ENCODE data around the gene TOGARAM2. TPM values are rescaled to one million over a fixed set of nuclear protein-coding genes. Genes with fewer than 3 reads are reported as not detected.

The TOGARAM2 gene
- polyA plus RNA-seq, 1 donor (not counting 4 experiments of a cell fraction or from before 2014, with no cell fraction given): 0.10 TPM

- H3K9me3 ChIP-seq (ENCODE audit: control insufficient read depth, low read depth, low read length): no peaks in the 10 kb centered on the region
- H4K20me1 ChIP-seq (ENCODE audit: control insufficient read depth, extremely low read depth, insufficient read depth, low read length): no peaks in the 10 kb centered on the region
- no peaks in the 10 kb centered on the region for H3K9me1 ChIP-seq (ENCODE audit: control insufficient read depth, extremely low read depth, insufficient read depth, low read length)
- FAIRE-seq (no peak), DNase-seq (ENCODE audit: low read depth, low spot score) (no peak)
- no peaks in the 10 kb centered on the region for H3K36me3 ChIP-seq (ENCODE audit: control insufficient read depth in 2 of 2, extremely low read depth in 1 of 2, insufficient read depth in 2 of 2, low read length in 2 of 2)
- no peaks in the 10 kb centered on the region for H3K79me2 ChIP-seq (ENCODE audit: control insufficient read depth, insufficient read depth, low read length)
- H3K9ac ChIP-seq (ENCODE audit: control insufficient read depth, extremely low read depth, insufficient read depth, low read length): no peak overlapping the region
- no peak overlapping the region for H3K4me2 ChIP-seq (ENCODE audit: control insufficient read depth, extremely low read depth, insufficient read depth, low read depth, low read length)
- dilution Hi-C loops (cut with MboI; ENCODE audit: extremely low pct_ligation_motif_present, low sequenced_read_pairs): loop anchor here (25.0 kb wide), 1 partner anchor 114 kb away; no protein-coding TSS in a partner anchor
- H3K4me1 ChIP-seq (ENCODE audit: control insufficient read depth, extremely low read depth, insufficient read depth, low read length): peaks cover 6% of the 10 kb centered on the region
- H2AFZ ChIP-seq (ENCODE audit: control insufficient read depth, low read length): no peak overlapping the region
- no peak for TF ChIP-seq EZH2 (IDR thresholded peaks at IDR 0.05; ENCODE audit: low read length)
- TF ChIP-seq CTCF (optimal IDR thresholded peaks at IDR 0.05 in 1 of 3, IDR thresholded peaks at IDR 0.05 in 1 of 3, conservative IDR thresholded peaks at IDR 0.05 in 1 of 3; ENCODE audit: extremely low read depth in 1 of 3, insufficient read depth in 2 of 3, low read length in 3 of 3): no peak
- H3K27ac ChIP-seq (ENCODE audit: control insufficient read depth, insufficient read depth, low read length): no peak overlapping the region
- no peak overlapping the region for H3K4me3 ChIP-seq (ENCODE audit: control insufficient read depth in 2 of 3, extremely low read depth in 1 of 3, insufficient read depth in 2 of 3, low read depth in 1 of 3, low read length in 3 of 3)
- peaks cover 3% of the 10 kb centered on the region for H3K27me3 ChIP-seq (ENCODE audit: control insufficient read depth, extremely low read depth, insufficient read depth, low read length)
These were observed 92.0 kb downstream of the TOGARAM2 start for GRCh38 chr2:29072971-29073725.

- Histone ChIP-seq H3K9me3 (ENCODE audit: control insufficient read depth, low read depth, low read length) (no peaks in the 10 kb centered on the region), H3K9ac (ENCODE audit: control insufficient read depth, extremely low read depth, insufficient read depth, low read length) (no peak overlapping the region), H3K36me3 (ENCODE audit: control insufficient read depth in 2 of 2, extremely low read depth in 1 of 2, insufficient read depth in 2 of 2, low read length in 2 of 2) (no peaks in the 10 kb centered on the region), H3K27me3 (ENCODE audit: control insufficient read depth, extremely low read depth, insufficient read depth, low read length) (peaks cover 3% of the 10 kb centered on the region), H2AFZ (ENCODE audit: control insufficient read depth, low read length) (no peak overlapping the region), H3K9me1 (ENCODE audit: control insufficient read depth, extremely low read depth, insufficient read depth, low read length) (no peaks in the 10 kb centered on the region), H3K79me2 (ENCODE audit: control insufficient read depth, insufficient read depth, low read length) (no peaks in the 10 kb centered on the region), H3K4me3 (ENCODE audit: control insufficient read depth in 2 of 3, extremely low read depth in 1 of 3, insufficient read depth in 2 of 3, low read depth in 1 of 3, low read length in 3 of 3) (no peak overlapping the region), H4K20me1 (ENCODE audit: control insufficient read depth, extremely low read depth, insufficient read depth, low read length) (no peaks in the 10 kb centered on the region), H3K27ac (ENCODE audit: control insufficient read depth, insufficient read depth, low read length) (no peak overlapping the region), H3K4me1 (ENCODE audit: control insufficient read depth, extremely low read depth, insufficient read depth, low read length) (no peaks in the 10 kb centered on the region), H3K4me2 (ENCODE audit: control insufficient read depth, extremely low read depth, insufficient read depth, low read depth, low read length) (no peak overlapping the region)
- DNase-seq (ENCODE audit: low read depth, low spot score) (no peak), FAIRE-seq (no peak)
- TF ChIP-seq EZH2 (IDR thresholded peaks at IDR 0.05; ENCODE audit: low read length): no peak
- TF ChIP-seq CTCF (optimal IDR thresholded peaks at IDR 0.05 in 1 of 3, IDR thresholded peaks at IDR 0.05 in 1 of 3, conservative IDR thresholded peaks at IDR 0.05 in 1 of 3; ENCODE audit: extremely low read depth in 1 of 3, insufficient read depth in 2 of 3, low read length in 3 of 3): no peak
- dilution Hi-C loops (cut with MboI; ENCODE audit: extremely low pct_ligation_motif_present, low sequenced_read_pairs): loop anchor here (25.0 kb wide), 1 partner anchor 113 kb away; no protein-coding TSS in a partner anchor
These were observed 92.8 kb downstream of the TOGARAM2 start for GRCh38 chr2:29073933-29074332.

Data from keratinocyte (primary cell).